ENCODE measurements around the gene TMED10.
"Not testable (repeated sequence)": the region's sequence is repeated elsewhere in the genome, so short reads cannot be mapped to it uniquely, and the experiment has no call there.

The TMED10 gene

GRCh38 chr14:75153295-75153694, 23.1 kb downstream of the TMED10 start:
- Histone ChIP-seq H3K79me2 (ENCODE audit: insufficient read depth, low read depth) (no peaks in the 10 kb centered on the region; the same call in 1 of the 2 replicates), H4K20me1 (ENCODE audit: insufficient read depth) (no peaks in the 10 kb centered on the region), H3K36me3 (ENCODE audit: insufficient read depth) (no peaks in the 10 kb centered on the region), H3K27ac (no peak overlapping the region), H2AFZ (ENCODE audit: low read depth) (no peak overlapping the region), H3K4me2 (no peak overlapping the region), H3K4me3 (IDR thresholded peaks at IDR 0.05; ENCODE audit: insufficient read depth, low read depth, low read length) (no peak overlapping the region), H3K27me3 (ENCODE audit: insufficient read depth, low read depth) (no peaks in the 10 kb centered on the region), H3K9ac (no peak overlapping the region), H3K4me1 (ENCODE audit: low read depth, poor library complexity, severe bottlenecking) (peaks cover 4% of the 10 kb centered on the region)
- TF ChIP-seq CTCF (conservative IDR thresholded peaks at IDR 0.05; ENCODE audit: low read depth, low read length): no peak

- no peak for TF ChIP-seq CTCF (conservative IDR thresholded peaks at IDR 0.05; ENCODE audit: low read depth, low read length)
- Histone ChIP-seq H4K20me1 (ENCODE audit: insufficient read depth) (no peaks in the 10 kb centered on the region), H3K4me1 (ENCODE audit: low read depth, poor library complexity, severe bottlenecking) (peaks cover 9% of the 10 kb centered on the region)
Observed at GRCh38 chr14:75151851-75152250, 24.6 kb downstream of the TMED10 start.

GRCh38 chr14:75150637-75151036, 25.8 kb downstream of the TMED10 start:
- H2AFZ ChIP-seq (ENCODE audit: low read depth); H3K4me3 ChIP-seq (IDR thresholded peaks at IDR 0.05; ENCODE audit: insufficient read depth, low read depth, low read length); H3K4me1 ChIP-seq (ENCODE audit: low read depth, poor library complexity, severe bottlenecking); H3K36me3 ChIP-seq (ENCODE audit: insufficient read depth); H3K27ac ChIP-seq; H4K20me1 ChIP-seq (ENCODE audit: insufficient read depth); H3K79me2 ChIP-seq (ENCODE audit: insufficient read depth, low read depth); H3K4me2 ChIP-seq; H3K27me3 ChIP-seq (ENCODE audit: insufficient read depth, low read depth); H3K9ac ChIP-seq: not testable (repeated sequence)

More at GRCh38 chr14:75151851-75152250, 24.6 kb downstream of the TMED10 start:
- H2AFZ ChIP-seq (ENCODE audit: low read depth): no peak overlapping the region
- H3K27ac ChIP-seq: no peak overlapping the region
- H3K4me2 ChIP-seq: no peak overlapping the region
- H3K4me3 ChIP-seq (IDR thresholded peaks at IDR 0.05; ENCODE audit: insufficient read depth, low read depth, low read length): no peak overlapping the region
- H3K9ac ChIP-seq: no peak overlapping the region
- H3K79me2 ChIP-seq (ENCODE audit: insufficient read depth, low read depth): no peaks in the 10 kb centered on the region; the same call in 1 of the 2 replicates
- H3K27me3 ChIP-seq (ENCODE audit: insufficient read depth, low read depth): no peaks in the 10 kb centered on the region
- no peaks in the 10 kb centered on the region for H3K36me3 ChIP-seq (ENCODE audit: insufficient read depth)

GRCh38 chr14:75150150-75150549, 26.3 kb downstream of the TMED10 start:
- no peak for TF ChIP-seq CTCF (conservative IDR thresholded peaks at IDR 0.05; ENCODE audit: low read depth, low read length)
- H3K79me2 ChIP-seq (ENCODE audit: insufficient read depth, low read depth): no peaks in the 10 kb centered on the region; the same call in 1 of the 2 replicates
- H3K36me3 ChIP-seq (ENCODE audit: insufficient read depth): no peaks in the 10 kb centered on the region

GRCh38 chr14:75147423-75148071, 28.9 kb downstream of the TMED10 start:
- Histone ChIP-seq H3K9ac (no peak overlapping the region), H4K20me1 (ENCODE audit: insufficient read depth) (no peaks in the 10 kb centered on the region), H3K4me2 (no peak overlapping the region), H3K4me1 (ENCODE audit: low read depth, poor library complexity, severe bottlenecking) (peaks cover 9% of the 10 kb centered on the region), H2AFZ (ENCODE audit: low read depth) (no peak overlapping the region), H3K79me2 (ENCODE audit: insufficient read depth, low read depth) (no peaks in the 10 kb centered on the region), H3K27ac (no peak overlapping the region), H3K4me3 (IDR thresholded peaks at IDR 0.05; ENCODE audit: insufficient read depth, low read depth, low read length) (no peak overlapping the region), H3K36me3 (ENCODE audit: insufficient read depth) (no peaks in the 10 kb centered on the region), H3K27me3 (ENCODE audit: insufficient read depth, low read depth) (no peaks in the 10 kb centered on the region)
- no peak for TF ChIP-seq CTCF (conservative IDR thresholded peaks at IDR 0.05; ENCODE audit: low read depth, low read length)

More at GRCh38 chr14:75150150-75150549, 26.3 kb downstream of the TMED10 start:
- Histone ChIP-seq H3K4me3 (IDR thresholded peaks at IDR 0.05; ENCODE audit: insufficient read depth, low read depth, low read length) (no peak overlapping the region), H3K4me1 (ENCODE audit: low read depth, poor library complexity, severe bottlenecking) (peaks cover 9% of the 10 kb centered on the region), H3K27me3 (ENCODE audit: insufficient read depth, low read depth) (no peaks in the 10 kb centered on the region), H3K9ac (no peak overlapping the region), H4K20me1 (ENCODE audit: insufficient read depth) (no peaks in the 10 kb centered on the region), H2AFZ (ENCODE audit: low read depth) (no peak overlapping the region), H3K27ac (no peak overlapping the region), H3K4me2 (no peak overlapping the region)
